ENCODE data around the gene YAP1. TPM values are rescaled to one million over a fixed set of nuclear protein-coding genes. Genes with fewer than 3 reads are reported as not detected.

Gene YAP1
- total RNA-seq, 2 donors from 2014 or later: 26.0 to 38.9 TPM

GRCh38 chr11:102157219-102157618 is 47.0 kb downstream of the YAP1 start:
- Histone ChIP-seq H3K9me3 (no peaks in the 10 kb centered on the region), H3K36me3 (replicated peaks in 1 of 2; ENCODE audit: insufficient read depth in 1 of 2, low read depth in 2 of 2) (no peaks in the 10 kb centered on the region), H3K4me3 (no peak overlapping the region), H3K4me1 (peaks cover 16% of the 10 kb centered on the region), H3K27me3 (no peaks in the 10 kb centered on the region), H3K27ac (peak overlapping the region in 1 of 4 donors; percentile 26)
- DNase-seq (peak; percentile 65 to 84 (median 76)), ATAC-seq (peak; percentile 96)
- intact Hi-C loops (cut with DNase I): no loop called here
- 14 to 15% methylated on average over 2 of the region's 2 CpGs for WGBS, 2 donors
- TF ChIP-seq CTCF (IDR thresholded peaks at IDR 0.05): no peak
- TF ChIP-seq POLR2A (IDR thresholded peaks at IDR 0.05): no peak

- no peaks in the 10 kb centered on the region for H3K36me3 ChIP-seq (replicated peaks in 1 of 2; ENCODE audit: insufficient read depth in 1 of 2, low read depth in 2 of 2)
- H3K4me3 ChIP-seq: no peak overlapping the region
- ATAC-seq (no peak), DNase-seq (no peak)
- no peaks in the 10 kb centered on the region for H3K9me3 ChIP-seq
- no peaks in the 10 kb centered on the region for H3K27me3 ChIP-seq
- peaks cover 16% of the 10 kb centered on the region for H3K4me1 ChIP-seq
- no peak overlapping the region for H3K27ac ChIP-seq
- TF ChIP-seq POLR2A (IDR thresholded peaks at IDR 0.05) (no peak), CTCF (IDR thresholded peaks at IDR 0.05) (no peak)
- intact Hi-C loops (cut with DNase I): no loop called here
- 38 to 40% methylated on average over 2 of the region's 2 CpGs for WGBS, 2 donors
These were observed 48.0 kb downstream of the YAP1 start for GRCh38 chr11:102158164-102158735.

GRCh38 chr11:102163368-102163767 is 53.1 kb downstream of the YAP1 start:
- no peak overlapping the region for H3K27ac ChIP-seq
- ATAC-seq (no peak), DNase-seq (no peak)
- TF ChIP-seq CTCF (IDR thresholded peaks at IDR 0.05): no peak
- no peak for TF ChIP-seq POLR2A (IDR thresholded peaks at IDR 0.05)
- H3K36me3 ChIP-seq (replicated peaks in 1 of 2; ENCODE audit: insufficient read depth in 1 of 2, low read depth in 2 of 2): peaks cover 0 to 2% of the 10 kb centered on the region in 2 donors
- H3K9me3 ChIP-seq: no peaks in the 10 kb centered on the region
- no peak overlapping the region for H3K4me3 ChIP-seq
- H3K27me3 ChIP-seq: no peaks in the 10 kb centered on the region
- WGBS, 2 donors: 93 to 94% methylated on average over 4 of the region's 4 CpGs
- H3K4me1 ChIP-seq: no peaks in the 10 kb centered on the region
- intact Hi-C loops (cut with DNase I): no loop called here

- TF ChIP-seq POLR2A (IDR thresholded peaks at IDR 0.05): no peak
- no peak for TF ChIP-seq CTCF (IDR thresholded peaks at IDR 0.05)
- 91 to 92% methylated on average over 6 of the region's 6 CpGs for WGBS, 2 donors
- Histone ChIP-seq H3K27ac (no peak overlapping the region), H3K36me3 (replicated peaks in 1 of 2; ENCODE audit: insufficient read depth in 1 of 2, low read depth in 2 of 2) (peaks cover 0 to 2% of the 10 kb centered on the region in 2 donors), H3K27me3 (no peaks in the 10 kb centered on the region), H3K9me3 (no peaks in the 10 kb centered on the region), H3K4me3 (no peak overlapping the region), H3K4me1 (peaks cover 2% of the 10 kb centered on the region)
- intact Hi-C loops (cut with DNase I): no loop called here
- ATAC-seq (no peak), DNase-seq (no peak)
These were observed 56.2 kb downstream of the YAP1 start for GRCh38 chr11:102166175-102167064.

All from body of pancreas (tissue), 4 donors.